Calu3 (cell line): ENCODE data around the gene SRSF5. TPM values are rescaled to one million over a fixed set of nuclear protein-coding genes. Genes with fewer than 3 reads are reported as not detected.

ENCODE experiments used
- BruUV-seq: library from RNA; stranded (reverse); fragments of 400-500 nt; replicated peaks from 2 replicates; lab custom pipeline; 2021; lab: Mats Ljungman, UMichigan
- CTCF ChIA-PET: fragments of 300-600 bp; sonication (Branson Sonifier 250); formaldehyde crosslinking; loops from one replicate; lab custom pipeline; 2022; ENCODE audit warnings: antibody characterized with exemption; lab: Charles Lee
- DNase-seq: peaks from one replicate; pipeline ENCODE4 v3.0.0; 2022
- H3K27ac Mint-ChIP-seq: one replicate; pipeline ENCODE4 v1.8.0; 2022; ENCODE audit warnings: mixed read lengths; ENCODE audit not compliant: unreplicated experiment
- H3K27me3 Mint-ChIP-seq: one replicate; pipeline ENCODE4 v1.8.0; 2022; ENCODE audit warnings: mixed read lengths; ENCODE audit not compliant: unreplicated experiment
- H3K36me3 Mint-ChIP-seq: one replicate; pipeline ENCODE4 v1.8.0; 2022; ENCODE audit warnings: mild to moderate bottlenecking, moderate library complexity, mixed read lengths; ENCODE audit not compliant: insufficient read depth, unreplicated experiment
- H3K4me1 Mint-ChIP-seq: one replicate; pipeline ENCODE4 v1.8.0; 2022; ENCODE audit warnings: mild to moderate bottlenecking, low read depth, mixed read lengths; ENCODE audit not compliant: unreplicated experiment
- H3K4me3 Mint-ChIP-seq: one replicate; pipeline ENCODE4 v1.8.0; 2022; ENCODE audit warnings: mild to moderate bottlenecking, low read depth, moderate library complexity, mixed read lengths; ENCODE audit not compliant: unreplicated experiment
- H3K9me3 Mint-ChIP-seq: one replicate; pipeline ENCODE4 v1.8.0; 2022; ENCODE audit warnings: low read depth, mixed read lengths; ENCODE audit not compliant: unreplicated experiment
- CTCF ChIP-seq: fragments of 200-600 bp; IDR thresholded peaks from one replicate; pipeline ENCODE4 v1.8.0; 2022; ENCODE audit warnings: antibody characterized with exemption; ENCODE audit not compliant: unreplicated experiment
- intact Hi-C: fragments of 100-400 bp; cut with micrococcal nuclease; formaldehyde crosslinking; loops from one replicate; pipeline ENCODE4 v1.10.0; 2022; ENCODE audit not compliant: unreplicated experiment
- total RNA-seq: library from RNA; stranded (reverse); gene quantifications from 2 replicates; pipeline ENCODE4 v1.2.3, GENCODE V29; 2022

The SRSF5 gene
- total RNA-seq, 1 experiment from 2014 or later = 256 TPM

GRCh38 chr14:69789118-69789640 lies 22.2 kb downstream of the SRSF5 start:
- H3K27me3 Mint-ChIP-seq = no peaks in the 10 kb centered on the region
- no peaks in the 10 kb centered on the region for H3K36me3 Mint-ChIP-seq
- no peaks in the 10 kb centered on the region for H3K4me1 Mint-ChIP-seq
- H3K27ac Mint-ChIP-seq = no peak overlapping the region
- CTCF ChIA-PET = no interaction called here
- H3K9me3 Mint-ChIP-seq = no peaks in the 10 kb centered on the region
- no peak for TF ChIP-seq CTCF
- BruUV-seq = no TSS peak
- intact Hi-C loops = no loop called here
- no peak overlapping the region for H3K4me3 Mint-ChIP-seq
- no peak for DNase-seq

GRCh38 chr14:69792887-69793421 lies 26.0 kb downstream of the SRSF5 start:
- BruUV-seq = no TSS peak
- H3K36me3 Mint-ChIP-seq = peaks cover 4% of the 10 kb centered on the region
- H3K4me1 Mint-ChIP-seq = peaks cover 8% of the 10 kb centered on the region
- no peaks in the 10 kb centered on the region for H3K27me3 Mint-ChIP-seq
- H3K9me3 Mint-ChIP-seq = no peaks in the 10 kb centered on the region
- no peak overlapping the region for H3K4me3 Mint-ChIP-seq
- intact Hi-C loops = no loop called here
- no peak for TF ChIP-seq CTCF
- no peak overlapping the region for H3K27ac Mint-ChIP-seq
- CTCF ChIA-PET = no interaction called here
- DNase-seq = no peak

GRCh38 chr14:69794791-69795190 lies 27.8 kb downstream of the SRSF5 start:
- H3K36me3 Mint-ChIP-seq = peaks cover 10% of the 10 kb centered on the region
- intact Hi-C loops = no loop called here
- CTCF ChIA-PET = no interaction called here

GRCh38 chr14:69795691-69796090 lies 28.7 kb downstream of the SRSF5 start:
- peaks cover 10% of the 10 kb centered on the region for H3K36me3 Mint-ChIP-seq
- CTCF ChIA-PET = no interaction called here
- TF ChIP-seq CTCF = no peak
- peaks cover 8% of the 10 kb centered on the region for H3K4me1 Mint-ChIP-seq
- DNase-seq = no peak
- no peak overlapping the region for H3K4me3 Mint-ChIP-seq
- no peak overlapping the region for H3K27ac Mint-ChIP-seq
- intact Hi-C loops = no loop called here
- BruUV-seq = no TSS peak
- H3K9me3 Mint-ChIP-seq = no peaks in the 10 kb centered on the region
- no peaks in the 10 kb centered on the region for H3K27me3 Mint-ChIP-seq

More at GRCh38 chr14:69794791-69795190, 27.8 kb downstream of the SRSF5 start:
- Mint-ChIP-seq H3K27ac (no peak overlapping the region), H3K9me3 (no peaks in the 10 kb centered on the region), H3K27me3 (no peaks in the 10 kb centered on the region), H3K4me3 (no peak overlapping the region), H3K4me1 (peaks cover 8% of the 10 kb centered on the region)
- BruUV-seq = no TSS peak
- no peak for DNase-seq
- no peak for TF ChIP-seq CTCF
